HK-2 (cell line): ENCODE data around the gene RD3L.

Experiments
- DNase-seq: peaks from one replicate; pipeline ENCODE4 v3.0.0-alpha.2; 2018; ENCODE audit not compliant: unreplicated experiment

The RD3L gene

DNA sequence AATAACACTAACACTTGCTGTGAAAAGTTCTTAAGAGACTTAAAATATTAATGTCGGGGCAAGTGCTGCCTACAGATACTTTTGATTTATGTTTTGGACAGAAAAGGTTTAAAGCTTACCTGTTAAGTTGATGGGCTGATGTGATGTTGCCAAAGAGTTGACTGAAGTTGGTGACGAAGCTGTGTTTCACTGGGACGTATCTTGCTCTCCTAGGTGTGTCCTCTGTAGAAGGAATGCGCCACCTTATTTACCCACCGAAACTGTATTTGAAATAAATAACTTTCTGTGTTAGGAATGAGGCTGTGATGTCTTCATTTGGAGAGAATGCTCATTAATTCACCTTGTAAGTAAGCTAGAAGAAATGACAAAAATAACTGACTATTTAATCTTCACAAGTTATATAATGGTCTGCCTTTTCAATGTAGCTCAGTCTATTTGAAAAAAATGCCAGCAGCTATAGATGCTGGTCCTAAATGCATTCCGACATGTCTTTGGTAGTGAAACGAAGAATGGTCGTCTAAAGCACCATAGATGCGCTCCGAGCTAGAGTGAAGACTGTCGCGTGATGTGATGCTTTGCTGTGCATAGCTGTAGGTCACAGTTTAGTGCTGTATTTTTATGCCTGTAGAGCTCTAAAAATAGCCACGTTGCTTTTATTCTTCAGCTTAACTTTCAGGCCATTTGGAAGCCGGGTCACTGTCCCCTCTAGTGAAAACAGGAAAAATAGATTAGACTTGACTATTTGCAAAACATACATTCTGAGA lies at the start of gene RD3L:
RD3L (minus strand) TSS at position 557 of the 764 bp plus-strand sequence. CDS start 834 bp downstream, outside the sequence.
- no peak for DNase-seq

DNA sequence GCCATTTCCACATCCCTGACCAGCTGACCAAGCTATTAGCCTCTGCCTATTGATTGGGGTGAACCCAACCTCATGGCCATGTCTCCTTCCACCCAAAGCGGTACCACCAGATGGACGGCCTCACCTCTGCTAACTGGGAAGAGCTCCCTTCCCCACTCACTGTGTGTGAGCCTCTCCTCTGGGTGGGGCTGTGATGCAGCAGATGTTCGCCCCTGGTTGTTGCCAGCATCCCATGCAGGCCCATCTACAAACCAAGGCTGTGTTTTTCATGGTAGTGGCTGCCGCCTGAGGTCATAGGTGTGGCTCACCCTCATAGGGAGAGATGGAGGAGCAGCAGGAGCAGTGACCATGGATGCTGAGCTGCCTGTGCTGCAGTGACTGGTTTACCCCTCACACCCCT lies 47.6 kb upstream of the RD3L start:
- no peak for DNase-seq

DNA sequence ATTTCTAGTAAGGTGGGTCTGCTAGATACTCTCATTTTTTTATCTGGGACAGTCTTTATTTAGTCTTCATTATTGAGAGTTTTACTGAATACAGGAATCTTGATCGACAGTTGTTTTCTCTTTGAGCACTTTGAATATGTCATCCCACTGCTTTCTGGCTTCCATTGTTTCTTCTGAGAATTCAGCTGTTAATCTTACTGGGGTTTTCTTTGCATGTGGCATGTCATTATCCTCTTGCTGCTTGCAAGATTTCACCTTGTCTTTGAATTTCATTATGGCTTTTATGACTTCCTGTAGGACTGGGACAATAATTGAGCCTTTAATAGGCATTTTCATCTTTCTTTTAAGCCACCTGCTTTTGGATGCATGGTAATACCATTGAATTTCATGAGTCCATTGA lies 46.7 kb upstream of the RD3L start:
- no peak for DNase-seq

DNA sequence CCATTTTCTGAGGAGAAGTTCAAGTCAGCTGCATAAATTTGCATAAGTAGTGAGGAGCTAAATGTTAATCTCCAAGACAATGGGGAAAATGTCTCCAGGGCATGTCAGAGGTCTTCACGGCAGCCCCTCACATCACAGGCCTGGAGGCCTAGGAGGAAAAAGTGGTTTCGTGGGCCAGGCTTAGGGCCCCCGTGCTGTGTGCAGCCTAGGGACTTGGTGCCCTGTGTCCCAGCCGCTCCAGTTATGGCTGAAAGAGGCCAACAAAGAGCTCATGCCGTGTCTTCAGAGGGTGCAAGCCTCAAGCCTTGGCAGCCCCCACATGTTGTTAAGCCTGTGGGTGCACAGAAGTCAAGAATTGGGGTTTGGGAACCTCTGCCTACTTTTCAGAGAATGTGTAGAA lies 41.9 kb upstream of the RD3L start:
- DNase-seq: no peak

DNA sequence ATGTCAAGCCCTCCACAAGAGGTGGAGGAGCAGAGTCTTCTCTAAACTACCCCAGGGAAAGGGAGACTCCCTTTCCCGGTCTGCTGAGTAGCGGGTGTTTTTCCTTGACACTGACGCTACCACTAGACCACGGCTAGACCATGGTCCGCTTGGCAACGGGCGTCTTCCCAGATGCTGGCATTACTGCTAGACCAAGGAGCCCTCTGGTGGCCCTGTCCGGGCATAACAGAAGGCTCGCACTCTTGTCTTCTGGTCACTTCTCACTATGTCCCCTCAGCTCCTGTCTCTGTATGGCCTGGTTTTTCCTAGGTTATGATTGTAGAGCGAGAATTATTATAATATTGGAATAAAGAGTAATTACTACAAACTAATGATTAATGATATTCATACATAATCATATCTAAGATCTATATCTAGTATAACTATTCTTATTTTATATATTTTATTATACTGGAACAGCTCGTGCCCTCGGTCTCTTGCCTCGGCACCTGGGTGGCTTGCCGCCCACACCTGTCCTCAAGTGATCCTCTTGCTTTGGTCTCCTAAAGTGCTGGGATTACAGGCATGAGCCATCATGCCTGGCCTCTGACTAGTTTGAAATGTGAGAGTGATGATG lies 38.4 kb upstream of the RD3L start:
- peak; percentile 14 for DNase-seq

- DNase-seq: no peak
Measured at GRCh38 chr14:103974575-103974974, 32.2 kb upstream of the RD3L start.

- no peak for DNase-seq
Measured at GRCh38 chr14:103973354-103973753, 31.0 kb upstream of the RD3L start.

DNA sequence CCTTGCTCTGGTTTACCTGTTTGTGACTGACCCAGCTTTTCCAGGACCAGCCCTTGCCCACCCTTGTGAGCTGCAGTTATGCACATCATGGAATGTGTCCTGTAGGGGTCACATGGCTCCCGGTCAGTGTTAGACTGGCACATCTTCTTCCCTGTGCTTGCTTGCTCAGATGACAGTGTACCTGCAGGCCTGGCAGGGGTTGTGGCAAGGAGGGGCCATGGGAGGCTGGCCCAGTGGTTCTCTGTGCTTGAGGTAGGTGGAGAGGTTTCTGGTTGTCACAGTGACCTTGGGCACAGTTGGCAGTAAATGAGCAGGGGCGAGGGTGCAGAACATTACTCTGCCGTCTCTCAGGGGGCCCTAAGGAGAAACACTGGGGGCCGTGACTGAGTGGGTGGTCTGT lies 27.6 kb upstream of the RD3L start:
- no peak for DNase-seq

DNA sequence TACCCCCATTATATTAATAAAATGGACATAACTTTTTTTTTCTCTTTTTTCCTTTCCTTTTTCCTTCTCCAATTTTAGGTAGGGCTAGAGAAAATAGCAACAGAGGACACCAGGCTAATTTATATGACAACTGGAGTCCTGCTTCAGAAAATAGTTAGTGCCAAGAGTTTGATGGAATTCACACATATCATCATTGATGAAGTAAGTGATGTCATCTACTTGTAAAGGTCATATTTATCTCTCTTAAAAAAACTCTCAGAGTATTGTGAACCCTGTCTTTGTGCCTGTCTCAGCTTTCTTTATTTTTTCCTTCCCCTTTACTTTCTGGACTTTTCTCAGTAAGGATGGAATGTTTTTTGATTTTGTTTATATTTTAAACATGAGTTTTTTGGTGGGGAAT lies 24.3 kb upstream of the RD3L start:
- DNase-seq: no peak

DNA sequence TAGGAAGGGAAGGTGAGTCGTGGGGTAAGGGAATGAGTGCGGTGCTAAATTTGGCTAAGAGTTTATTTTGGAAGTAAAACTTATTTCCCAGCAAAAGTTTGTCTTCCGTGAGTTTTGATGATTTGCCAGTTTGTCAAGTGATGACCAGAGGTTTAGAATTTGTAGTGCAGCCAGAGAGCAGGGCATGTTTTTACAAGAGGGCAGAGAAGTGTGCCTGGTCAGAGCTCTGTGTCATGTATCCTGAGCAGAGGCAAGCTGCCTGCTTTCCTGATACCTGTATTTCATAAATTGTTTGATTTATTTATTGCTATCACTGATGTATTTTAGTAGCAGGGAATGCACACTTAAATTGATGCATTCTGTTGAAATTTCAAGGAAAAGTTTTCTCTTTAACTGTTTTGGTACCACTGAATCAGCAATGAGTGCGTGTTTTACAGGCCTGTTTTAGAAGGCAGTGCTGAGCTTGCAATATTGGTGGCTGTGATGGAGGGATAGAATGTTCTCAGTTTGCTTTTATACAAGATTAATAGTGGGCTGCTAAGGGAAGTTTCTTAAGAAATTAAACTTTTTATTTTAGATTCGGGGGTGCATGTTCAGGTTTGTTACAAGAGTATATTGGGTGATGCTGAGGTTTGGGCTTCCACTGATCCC lies 19.7 kb upstream of the RD3L start:
- no peak for DNase-seq

DNA sequence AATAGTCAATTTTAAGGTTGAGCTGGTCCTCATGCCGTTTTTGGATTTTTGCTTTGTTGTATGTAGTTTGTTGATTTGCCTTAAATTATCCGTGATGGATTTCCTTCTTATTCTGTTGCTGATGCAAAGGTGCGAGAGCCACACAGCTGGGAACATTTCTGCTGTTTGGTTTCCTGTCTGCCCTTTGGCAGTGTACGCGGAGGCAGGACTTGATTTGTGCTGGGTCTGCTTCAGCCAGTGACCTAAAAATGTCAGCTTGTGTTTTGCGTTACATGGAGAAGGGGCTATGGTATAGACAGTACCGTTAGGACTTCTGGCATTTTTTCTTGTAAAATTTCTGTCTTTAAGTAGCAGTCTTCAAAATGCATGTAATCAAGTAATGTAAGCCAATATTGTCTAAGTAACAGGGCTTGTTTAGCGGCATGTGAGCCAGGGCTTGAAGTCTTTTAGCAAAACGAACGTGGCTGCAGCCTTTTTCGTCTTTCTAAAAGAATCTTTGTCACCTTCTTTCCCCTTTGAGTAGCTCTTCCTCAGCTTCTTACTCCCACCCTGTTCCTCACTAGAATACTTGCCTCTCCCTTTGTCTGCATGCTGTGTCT lies 18.2 kb upstream of the RD3L start:
- DNase-seq: no peak

GRCh38 chr14:103949131-103949790 lies 6.9 kb upstream of the RD3L start:
- DNase-seq: no peak

DNA sequence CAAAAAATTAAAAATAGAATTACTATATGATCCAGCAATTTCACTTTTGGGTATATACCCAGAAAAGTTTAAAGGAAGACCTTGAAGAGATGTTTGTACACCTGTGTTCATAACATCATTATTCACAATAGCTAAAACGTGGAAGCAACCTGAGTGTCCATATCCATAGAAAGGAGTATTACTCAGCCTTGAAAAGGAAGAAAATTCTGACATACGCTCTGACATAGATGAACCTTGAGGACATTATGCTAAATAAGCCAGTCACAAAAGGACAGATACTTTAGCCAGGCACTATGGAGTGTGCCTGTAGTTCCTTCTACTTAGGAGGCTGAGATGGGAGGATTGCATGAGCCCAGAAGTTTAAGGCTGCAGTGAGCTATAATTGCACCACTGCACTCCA lies 6.1 kb upstream of the RD3L start:
- DNase-seq: no peak

DNA sequence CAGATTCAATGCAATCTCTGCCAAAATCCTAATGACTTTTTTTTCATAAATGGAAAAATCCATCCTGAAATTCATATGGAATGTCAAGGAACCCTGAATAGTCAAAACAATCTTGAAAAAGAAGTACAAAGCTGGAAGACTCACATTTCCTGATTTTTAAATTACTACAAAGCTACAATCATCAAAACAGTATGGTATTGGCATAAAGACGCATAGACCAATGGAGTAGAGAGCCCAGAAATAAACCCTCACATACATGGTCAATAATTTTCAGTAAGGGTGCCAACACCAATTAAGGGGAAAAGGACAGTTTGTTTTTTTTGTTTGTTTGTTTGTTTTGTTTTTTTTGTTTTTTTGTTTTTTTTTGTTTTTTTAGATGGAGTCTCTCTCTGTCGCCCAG lies 4.6 kb upstream of the RD3L start:
- DNase-seq: no peak

DNA sequence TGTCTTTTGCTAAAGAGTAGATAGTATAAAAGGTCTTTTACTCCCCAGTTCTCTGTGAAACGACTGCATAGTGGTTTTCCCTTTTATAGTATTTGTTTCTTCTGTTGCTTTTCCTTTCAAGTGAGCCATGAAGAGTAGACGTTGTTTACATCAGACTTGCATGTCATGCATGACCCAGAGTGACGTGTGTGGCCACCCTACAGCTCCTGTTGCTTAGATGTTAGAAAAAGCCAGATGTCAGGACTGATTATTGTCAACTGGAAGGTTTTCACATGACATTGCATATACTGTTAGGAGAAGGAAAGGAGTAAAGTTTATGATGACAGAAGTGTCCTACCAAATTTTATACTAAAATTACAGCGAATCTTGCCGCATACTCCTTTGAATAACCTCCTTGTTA lies 1.3 kb upstream of the RD3L start:
- no peak for DNase-seq

DNA sequence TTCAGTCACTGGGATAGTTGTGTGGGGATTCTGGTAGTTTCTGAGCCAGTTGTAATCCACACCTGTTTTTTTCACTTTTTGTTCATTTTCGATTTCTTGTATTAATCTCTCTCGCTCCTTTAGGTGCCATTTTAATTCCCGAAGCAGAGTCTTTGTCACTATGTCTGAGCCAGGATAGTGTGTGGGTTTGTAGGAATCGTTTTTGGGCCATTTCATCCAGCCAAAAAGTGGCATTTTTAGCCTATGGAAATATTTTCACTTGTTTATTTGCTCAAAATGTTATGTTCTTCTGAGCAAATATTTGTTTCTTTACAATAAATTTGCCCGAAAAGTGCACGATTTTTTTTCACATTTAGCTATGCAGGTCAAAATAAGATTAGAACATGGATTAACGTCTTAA lies 867 bp downstream of the RD3L start:
- DNase-seq: no peak

DNA sequence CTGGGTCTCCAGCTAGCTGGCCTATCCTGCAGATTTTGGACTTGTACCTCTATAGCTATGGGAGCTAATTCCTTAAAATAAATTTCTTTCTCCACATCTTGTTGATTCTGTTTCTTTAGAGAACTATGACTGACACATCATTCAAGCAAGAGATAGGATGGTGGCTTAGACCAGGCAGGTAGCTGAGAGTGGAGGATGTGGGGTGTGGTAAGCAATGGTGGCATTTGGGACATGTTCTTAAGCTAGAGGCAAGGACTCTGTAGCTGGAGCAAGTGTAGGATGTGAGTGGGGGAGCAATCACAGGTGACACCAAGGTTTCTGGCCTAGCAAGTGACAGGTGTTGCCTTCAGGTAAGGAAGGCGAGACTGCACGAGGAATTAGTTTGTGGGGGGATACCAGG lies 7.2 kb downstream of the RD3L start:
- DNase-seq: no peak

GRCh38 chr14:103932791-103933490 lies 9.4 kb downstream of the RD3L start:
- no peak for DNase-seq

GRCh38 chr14:103931422-103931821 lies 10.9 kb downstream of the RD3L start:
- no peak for DNase-seq

GRCh38 chr14:103930051-103930604 lies 12.2 kb downstream of the RD3L start:
- DNase-seq: no peak
